ENCODE results near the gene RELN. TPM values are rescaled to one million over a fixed set of nuclear protein-coding genes. Genes with fewer than 3 reads are reported as not detected.

RELN gene
- total RNA-seq, 4 donors from 2014 or later, result 0.02 to 0.73 (median 0.39) TPM; not detected in 1

DNA sequence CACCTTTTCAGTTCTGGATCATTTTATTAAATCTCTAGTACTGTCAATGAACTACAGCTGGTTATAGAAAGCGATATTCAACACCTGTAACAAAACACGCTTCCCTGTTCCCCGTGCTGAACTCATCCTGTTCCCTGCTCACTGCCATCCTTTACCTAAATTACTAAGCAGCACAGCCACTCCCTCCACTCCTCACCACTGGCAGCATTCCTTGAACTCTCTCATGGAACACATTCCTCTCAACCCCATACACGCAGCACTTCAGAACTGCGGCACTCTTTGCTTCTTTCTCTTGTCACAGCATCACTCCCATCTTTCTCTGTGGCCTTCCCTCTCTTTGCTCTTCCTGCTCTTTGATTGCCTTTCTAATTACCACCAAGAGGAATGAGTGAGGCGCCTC lies 27.4 kb downstream of the RELN start:
- no peak for DNase-seq
- Histone ChIP-seq H3K36me3 (no peaks in the 10 kb centered on the region), H3K9me3 (no peaks in the 10 kb centered on the region), H3K4me1 (no peaks in the 10 kb centered on the region), H3K27ac (no peak overlapping the region), H3K4me3 (no peak overlapping the region), H3K27me3 (no peaks in the 10 kb centered on the region)
- TF ChIP-seq, protein P1, sequence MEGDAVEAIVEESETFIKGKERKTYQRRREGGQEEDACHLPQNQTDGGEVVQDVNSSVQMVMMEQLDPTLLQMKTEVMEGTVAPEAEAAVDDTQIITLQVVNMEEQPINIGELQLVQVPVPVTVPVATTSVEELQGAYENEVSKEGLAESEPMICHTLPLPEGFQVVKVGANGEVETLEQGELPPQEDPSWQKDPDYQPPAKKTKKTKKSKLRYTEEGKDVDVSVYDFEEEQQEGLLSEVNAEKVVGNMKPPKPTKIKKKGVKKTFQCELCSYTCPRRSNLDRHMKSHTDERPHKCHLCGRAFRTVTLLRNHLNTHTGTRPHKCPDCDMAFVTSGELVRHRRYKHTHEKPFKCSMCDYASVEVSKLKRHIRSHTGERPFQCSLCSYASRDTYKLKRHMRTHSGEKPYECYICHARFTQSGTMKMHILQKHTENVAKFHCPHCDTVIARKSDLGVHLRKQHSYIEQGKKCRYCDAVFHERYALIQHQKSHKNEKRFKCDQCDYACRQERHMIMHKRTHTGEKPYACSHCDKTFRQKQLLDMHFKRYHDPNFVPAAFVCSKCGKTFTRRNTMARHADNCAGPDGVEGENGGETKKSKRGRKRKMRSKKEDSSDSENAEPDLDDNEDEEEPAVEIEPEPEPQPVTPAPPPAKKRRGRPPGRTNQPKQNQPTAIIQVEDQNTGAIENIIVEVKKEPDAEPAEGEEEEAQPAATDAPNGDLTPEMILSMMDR (IDR thresholded peaks at IDR 0.05 in 4 of 5, conservative IDR thresholded peaks at IDR 0.05 in 1 of 5), result no peak
- no peak for TF ChIP-seq POLR2A (IDR thresholded peaks at IDR 0.05)
- intact Hi-C loops (cut with DNase I; ENCODE audit: low total_unique reads), result no loop called here
- in situ Hi-C loops (cut with MboI; ENCODE audit: low sequenced_read_pairs in 4 of 4), result no loop called here
- ATAC-seq, result no peak

DNA sequence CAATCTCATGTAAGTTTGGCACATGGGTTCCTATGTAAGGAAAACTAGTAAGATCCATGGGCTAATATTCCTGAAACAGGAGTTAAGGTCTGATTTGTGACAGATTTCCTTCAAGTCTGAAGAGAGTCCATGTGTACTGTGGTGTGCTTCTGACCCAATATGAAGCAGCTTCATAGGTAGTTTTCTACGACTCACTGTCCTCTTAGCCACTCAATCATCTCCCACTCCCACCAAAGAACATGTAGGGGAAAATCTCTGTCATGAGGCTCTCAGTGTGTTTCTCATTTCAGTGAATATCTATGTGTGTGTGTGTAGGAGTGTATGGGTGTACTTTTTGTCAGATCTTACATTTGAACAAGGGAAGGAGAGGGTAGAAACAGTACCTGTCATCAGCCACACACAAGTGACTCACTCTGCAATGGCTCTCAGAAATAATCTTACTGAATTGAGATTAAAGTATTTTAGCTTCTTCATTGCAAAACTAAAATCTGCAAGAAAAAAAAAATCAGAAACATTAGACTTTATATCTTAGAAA lies 31.1 kb downstream of the RELN start:
- ATAC-seq (no peak), DNase-seq (no peak)
- intact Hi-C loops (cut with DNase I; ENCODE audit: low total_unique reads), result no loop called here
- no peaks in the 10 kb centered on the region for H3K4me1 ChIP-seq
- in situ Hi-C loops (cut with MboI; ENCODE audit: low sequenced_read_pairs in 4 of 4), result no loop called here
- H3K36me3 ChIP-seq, result no peaks in the 10 kb centered on the region
- H3K27ac ChIP-seq, result no peak overlapping the region
- no peaks in the 10 kb centered on the region for H3K9me3 ChIP-seq
- H3K27me3 ChIP-seq, result peaks cover 0 to 2% (median 0%) of the 10 kb centered on the region in 3 donors
- TF ChIP-seq, protein P1 (IDR thresholded peaks at IDR 0.05 in 4 of 5, conservative IDR thresholded peaks at IDR 0.05 in 1 of 5), result no peak
- no peak for TF ChIP-seq POLR2A (IDR thresholded peaks at IDR 0.05)
- no peak overlapping the region for H3K4me3 ChIP-seq

DNA sequence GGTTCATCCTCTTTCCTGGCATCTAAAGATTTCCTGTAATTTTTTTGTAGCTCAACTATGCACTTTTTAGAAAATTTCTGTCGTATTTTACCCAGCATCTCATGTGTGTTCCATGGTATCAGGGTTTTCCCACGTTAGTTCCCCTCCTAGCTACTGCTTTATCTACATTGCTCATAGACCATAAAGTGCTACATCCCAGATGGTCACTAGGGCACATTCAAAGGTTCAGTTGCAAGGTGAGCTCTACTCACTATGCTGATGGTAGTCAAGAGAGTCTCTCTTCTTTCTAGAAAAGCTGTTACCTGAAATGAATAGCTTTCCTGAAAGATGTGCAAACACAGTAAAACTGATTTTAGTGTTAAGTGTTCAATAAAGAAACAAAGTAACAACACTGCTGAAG lies 33.5 kb downstream of the RELN start:
- Histone ChIP-seq H3K4me1 (no peaks in the 10 kb centered on the region), H3K4me3 (no peak overlapping the region), H3K27ac (no peak overlapping the region), H3K27me3 (peaks cover 0 to 2% (median 0%) of the 10 kb centered on the region in 3 donors), H3K36me3 (no peaks in the 10 kb centered on the region), H3K9me3 (no peaks in the 10 kb centered on the region)
- no peak for ATAC-seq
- TF ChIP-seq, protein P1 (IDR thresholded peaks at IDR 0.05 in 4 of 5, conservative IDR thresholded peaks at IDR 0.05 in 1 of 5), result no peak
- TF ChIP-seq POLR2A (IDR thresholded peaks at IDR 0.05), result no peak
- DNase-seq, result no peak
- intact Hi-C loops (cut with DNase I; ENCODE audit: low total_unique reads), result no loop called here
- in situ Hi-C loops (cut with MboI; ENCODE audit: low sequenced_read_pairs in 4 of 4), result no loop called here

DNA sequence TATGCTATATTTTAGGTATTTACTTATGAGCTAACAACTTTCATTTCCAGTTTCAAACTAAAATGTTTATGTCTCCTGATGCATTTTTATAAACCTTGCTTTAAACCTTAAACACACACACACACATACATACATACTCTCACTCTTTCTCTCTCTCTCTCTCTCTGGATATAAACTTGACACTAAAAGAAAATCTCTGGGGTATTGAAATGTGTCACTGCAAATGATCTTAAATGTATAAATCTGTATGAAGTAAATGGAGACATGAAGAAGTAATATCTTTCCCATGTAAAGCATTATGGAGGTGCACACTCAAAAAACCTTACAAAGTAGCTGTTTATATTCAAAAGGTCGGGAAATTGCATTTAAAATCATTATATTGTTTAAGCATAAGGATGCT lies 37.0 kb downstream of the RELN start:
- H3K4me1 ChIP-seq, result no peaks in the 10 kb centered on the region
- TF ChIP-seq, protein P1 (IDR thresholded peaks at IDR 0.05 in 4 of 5, conservative IDR thresholded peaks at IDR 0.05 in 1 of 5), result no peak
- TF ChIP-seq POLR2A (IDR thresholded peaks at IDR 0.05), result no peak
- H3K4me3 ChIP-seq, result no peak overlapping the region
- peaks cover 0 to 2% (median 0%) of the 10 kb centered on the region in 3 donors for H3K27me3 ChIP-seq
- H3K27ac ChIP-seq, result no peak overlapping the region
- DNase-seq (no peak), ATAC-seq (no peak)
- intact Hi-C loops (cut with DNase I; ENCODE audit: low total_unique reads), result no loop called here
- in situ Hi-C loops (cut with MboI; ENCODE audit: low sequenced_read_pairs in 4 of 4), result no loop called here
- H3K36me3 ChIP-seq, result no peaks in the 10 kb centered on the region
- no peaks in the 10 kb centered on the region for H3K9me3 ChIP-seq

DNA sequence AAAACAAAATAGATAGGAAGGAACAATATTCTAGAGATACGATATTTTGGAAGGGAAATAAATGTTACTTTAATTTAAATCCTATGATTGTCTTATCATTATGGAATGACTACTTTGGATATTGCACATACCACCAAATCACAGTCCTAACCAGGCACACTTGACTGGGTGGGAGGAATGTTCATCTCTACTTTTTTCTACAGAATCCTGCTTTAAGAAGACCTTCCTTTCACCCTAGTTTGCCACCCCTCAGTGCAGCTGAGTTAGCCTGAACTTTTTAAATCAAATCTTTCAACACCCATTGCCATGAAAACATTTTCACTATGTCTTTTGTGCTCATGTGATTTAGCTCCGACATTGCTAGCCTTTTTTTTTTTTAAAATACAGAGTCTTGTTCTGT lies 38.1 kb downstream of the RELN start:
- ATAC-seq, result no peak
- in situ Hi-C loops (cut with MboI; ENCODE audit: low sequenced_read_pairs in 4 of 4), result no loop called here
- TF ChIP-seq, protein P1 (IDR thresholded peaks at IDR 0.05 in 4 of 5, conservative IDR thresholded peaks at IDR 0.05 in 1 of 5), result no peak
- no peak for TF ChIP-seq POLR2A (IDR thresholded peaks at IDR 0.05)
- no peak for DNase-seq
- no peaks in the 10 kb centered on the region for H3K4me1 ChIP-seq
- no peak overlapping the region for H3K27ac ChIP-seq
- H3K27me3 ChIP-seq, result peaks cover 0 to 2% (median 0%) of the 10 kb centered on the region in 3 donors
- no peak overlapping the region for H3K4me3 ChIP-seq
- intact Hi-C loops (cut with DNase I; ENCODE audit: low total_unique reads), result no loop called here
- H3K9me3 ChIP-seq, result no peaks in the 10 kb centered on the region
- H3K36me3 ChIP-seq, result no peaks in the 10 kb centered on the region

All from gastrocnemius medialis (tissue), 4 donors.